Activated CD4-positive, alpha-beta memory T cell treated with anti-CD3 and anti-CD28 coated beads for 36 hours (primary cell): ENCODE measurements around the gene STIP1. TPM values are rescaled to one million over a fixed set of nuclear protein-coding genes. Genes with fewer than 3 reads are reported as not detected.
A peak's percentile ranks its signal among the peaks of the same experiment; 100 is the strongest.

Experiments used
- CTCF ChIA-PET: fragments of 350-600 bp; sonication (Branson Sonifier 250); formaldehyde crosslinking; loops from one replicate; lab custom pipeline; 2021; ENCODE audit warnings: antibody characterized with exemption, inconsistent platforms; lab: Charles Lee
- POLR2A ChIA-PET: fragments of 350-600 bp; sonication (Branson Sonifier 250); formaldehyde crosslinking; loops from one replicate; lab custom pipeline; 2021; ENCODE audit warnings: antibody characterized with exemption; lab: Charles Lee
- DNase-seq: peaks from one replicate; pipeline ENCODE4 v3.0.0-alpha.2; 2020
- H3K27ac Mint-ChIP-seq: one replicate; pipeline ENCODE4 v1.8.0; 2021; ENCODE audit warnings: mixed read lengths
- H3K27me3 Mint-ChIP-seq: one replicate; pipeline ENCODE4 v1.8.0; 2021; ENCODE audit warnings: mixed read lengths
- H3K36me3 Mint-ChIP-seq: one replicate; pipeline ENCODE4 v1.8.0; 2021; ENCODE audit warnings: mixed read lengths
- H3K4me1 Mint-ChIP-seq: one replicate; pipeline ENCODE4 v1.8.0; 2021; ENCODE audit warnings: low read depth, mixed read lengths
- H3K4me3 Mint-ChIP-seq: one replicate; pipeline ENCODE4 v1.8.0; 2021; ENCODE audit warnings: mild to moderate bottlenecking, mixed read lengths
- H3K9me3 Mint-ChIP-seq: one replicate; pipeline ENCODE4 v1.8.0; 2021; ENCODE audit warnings: mixed read lengths
- intact Hi-C: fragments of 100-400 bp; cut with micrococcal nuclease; formaldehyde crosslinking; loops from one replicate; pipeline ENCODE4 v1.15.1; 2023
- total RNA-seq, 2 experiments: library from RNA; stranded (reverse); gene quantifications; one replicate each; pipeline ENCODE4 v1.2.3, GENCODE V29; 2021

Gene STIP1
- total RNA-seq, 2 experiments from 2014 or later, result 402 to 413 TPM

DNA sequence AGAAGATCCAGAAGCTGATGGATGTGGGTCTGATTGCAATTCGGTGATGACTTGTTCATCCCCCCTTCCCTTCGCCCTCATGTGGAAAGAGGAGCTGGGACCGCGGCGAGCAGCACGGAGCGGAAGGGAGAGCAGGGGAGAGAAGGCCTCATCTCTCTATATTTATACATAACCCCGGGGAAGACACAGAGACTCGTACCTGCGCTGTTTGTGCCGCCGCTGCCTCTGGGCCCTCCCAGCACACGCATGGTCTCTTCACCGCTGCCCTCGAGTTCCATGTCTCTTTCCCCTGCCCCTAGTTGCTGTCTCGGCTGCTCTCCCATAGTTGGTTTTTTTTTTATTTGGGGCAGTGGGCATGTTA, 18.1 kb downstream of the STIP1 start:
- POLR2A ChIA-PET, result interaction anchor here (0.6 to 5.5 kb wide), 13 partner anchors 13 to 101 kb away, joined by 3 to 111 read pairs (median 4); partner anchors contain the start of genes BAD, ESRRA, FKBP2 and MACROD1
- intact Hi-C loops, result loop anchor here (1.0 kb wide), 1 partner anchor 100 kb away; no protein-coding TSS in a partner anchor
- H3K27ac Mint-ChIP-seq, result no peak overlapping the region

DNA sequence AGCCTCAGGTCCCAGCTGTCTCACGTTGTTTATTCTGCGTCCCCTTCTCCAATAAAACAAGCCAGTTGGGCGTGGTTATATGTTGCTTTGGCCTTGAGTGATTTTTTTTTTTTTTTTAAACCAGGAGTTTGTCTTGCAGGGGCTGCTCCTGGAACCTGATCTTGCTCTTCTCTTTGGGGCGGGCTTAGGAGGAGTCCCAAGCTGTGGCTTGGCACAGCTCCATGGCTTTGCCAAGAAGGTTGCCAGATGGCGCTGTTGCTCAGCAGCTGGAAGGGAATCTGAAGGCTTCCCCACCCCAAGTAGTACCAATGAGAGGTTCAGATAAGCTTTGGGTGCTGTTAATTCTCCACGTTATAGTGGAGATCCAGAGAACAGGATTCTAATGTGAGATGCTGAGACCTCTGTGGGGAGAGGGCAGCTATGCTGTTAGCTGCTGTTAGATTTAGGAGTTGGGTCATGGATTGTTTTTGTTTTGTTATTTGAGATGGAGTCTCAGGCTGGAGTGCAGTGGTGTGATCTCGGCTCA, 18.6 kb downstream of the STIP1 start:
- Mint-ChIP-seq H3K4me3 (peak overlapping the region; percentile 64), H3K4me1 (peaks cover 44% of the 10 kb centered on the region), H3K9me3 (no peaks in the 10 kb centered on the region), H3K27ac (peak overlapping the region; percentile 87), H3K27me3 (no peaks in the 10 kb centered on the region), H3K36me3 (peaks cover 66% of the 10 kb centered on the region)
- CTCF ChIA-PET, result interaction anchor here (0.6 to 6.5 kb wide), 24 partner anchors 9 to 179 kb away, joined by 3 to 106 read pairs (median 4); partner anchors contain the start of genes CATSPERZ, ESRRA, FKBP2 and NUDT22
- peak; percentile 88 for DNase-seq
- intact Hi-C loops, result loop anchor here (1.0 kb wide), 1 partner anchor 100 kb away; no protein-coding TSS in a partner anchor
- POLR2A ChIA-PET, result interaction anchor here (0.6 to 5.5 kb wide), 14 partner anchors 13 to 113 kb away, joined by 3 to 111 read pairs (median 4); partner anchors contain the start of genes BAD, ESRRA, FKBP2 and MACROD1

More for the DNA sequence above, 18.1 kb downstream of the STIP1 start:
- CTCF ChIA-PET, result interaction anchor here (0.6 to 6.5 kb wide), 23 partner anchors 8 to 179 kb away, joined by 3 to 106 read pairs (median 4); partner anchors contain the start of genes CATSPERZ, ESRRA, FKBP2 and NUDT22
- no peaks in the 10 kb centered on the region for H3K27me3 Mint-ChIP-seq
- H3K4me1 Mint-ChIP-seq, result peaks cover 41% of the 10 kb centered on the region
- DNase-seq, result no peak
- no peaks in the 10 kb centered on the region for H3K9me3 Mint-ChIP-seq
- H3K4me3 Mint-ChIP-seq, result no peak overlapping the region
- H3K36me3 Mint-ChIP-seq, result peaks cover 63% of the 10 kb centered on the region

DNA sequence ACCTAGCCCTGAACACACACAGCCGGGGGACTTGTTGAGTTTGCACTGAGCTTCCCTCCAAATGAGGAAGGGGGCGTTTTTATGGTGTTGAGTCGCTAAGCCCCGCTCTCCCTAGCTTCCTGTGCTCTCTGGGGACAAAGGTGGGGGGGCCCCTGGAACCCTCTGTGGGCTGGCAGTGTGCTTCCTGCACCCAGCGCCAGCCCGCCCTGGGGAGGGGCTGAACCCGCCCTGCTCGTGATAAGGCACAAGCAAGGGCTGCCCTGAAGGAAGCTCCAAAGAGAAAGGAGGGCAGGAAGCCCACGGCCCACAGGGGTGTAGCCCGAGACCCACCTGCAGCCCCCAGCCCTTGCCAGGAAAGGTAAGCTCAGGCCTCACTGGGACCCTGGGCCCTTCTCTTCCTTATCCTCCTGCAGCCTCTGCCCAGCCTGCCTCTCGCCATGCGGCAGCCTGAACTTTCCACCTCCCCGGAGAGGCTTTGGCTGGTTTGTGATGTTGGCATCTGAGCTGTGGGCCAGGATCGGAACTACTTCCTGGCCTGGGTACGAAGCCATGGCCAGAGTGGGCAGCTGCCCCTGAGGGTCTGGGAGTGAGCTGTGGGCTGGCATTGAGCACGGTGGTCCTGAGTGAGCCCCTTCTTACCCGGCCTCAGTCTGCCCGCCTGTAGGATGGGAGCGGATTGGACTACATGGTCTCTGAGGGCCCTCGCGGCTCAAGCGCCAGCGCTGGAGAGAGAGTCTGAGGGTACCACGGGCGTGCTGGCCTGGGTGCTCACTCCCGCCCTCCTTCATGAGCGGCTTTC, 20.7 kb downstream of the STIP1 start, which contains the start of gene FERMT3:
Gene FERMT3, plus strand, starts transcription at position 265 of the 799 bp plus-strand sequence. CDS start 644 bp downstream, outside the sequence.
- Mint-ChIP-seq H3K4me1 (peaks cover 48% of the 10 kb centered on the region), H3K27ac (peak within 1 kb of the TSS; percentile 99), H3K36me3 (peaks cover 59% of the 10 kb centered on the region)

DNA sequence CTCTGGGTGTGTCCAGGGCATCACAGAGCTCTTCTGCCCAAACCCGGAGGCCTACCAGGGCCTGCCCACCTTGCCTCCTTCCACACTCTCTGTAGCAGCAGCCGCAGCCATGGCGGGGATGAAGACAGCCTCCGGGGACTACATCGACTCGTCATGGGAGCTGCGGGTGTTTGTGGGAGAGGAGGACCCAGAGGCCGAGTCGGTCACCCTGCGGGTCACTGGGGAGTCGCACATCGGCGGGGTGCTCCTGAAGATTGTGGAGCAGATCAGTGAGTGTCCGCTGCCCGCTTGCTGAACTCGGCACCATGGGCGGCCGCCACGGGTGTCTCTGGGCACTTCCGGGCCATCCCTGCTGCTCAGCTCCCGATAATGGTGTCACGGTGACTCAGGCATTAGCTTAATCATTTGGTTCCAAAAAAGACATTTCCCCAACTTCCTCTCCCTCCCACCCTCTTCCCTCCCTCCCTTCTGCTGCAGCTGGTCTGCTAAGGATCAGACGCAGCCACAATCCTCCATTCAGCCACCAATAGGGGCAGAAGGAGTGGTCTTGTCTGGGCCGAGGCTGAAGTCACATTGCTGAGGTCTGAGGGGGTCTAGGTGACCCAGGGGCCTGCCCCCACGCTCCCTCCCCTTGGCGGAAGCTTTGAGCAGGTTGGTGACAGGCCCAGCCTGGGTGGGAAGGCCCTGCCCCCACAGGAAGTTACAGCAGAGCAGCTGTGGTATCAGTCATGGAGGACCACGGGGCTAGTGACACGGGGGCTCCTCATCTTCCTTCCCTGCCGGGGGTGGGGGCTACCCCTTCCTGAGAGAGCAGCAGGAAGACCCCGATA, 21.5 kb downstream of the STIP1 start:
- CTCF ChIA-PET, result interaction anchor here (1.2 to 6.5 kb wide), 9 partner anchors 18 to 110 kb away, joined by 3 to 106 read pairs (median 12); partner anchors contain the start of genes CATSPERZ, ESRRA, NUDT22 and PPP1R14B

More for the DNA sequence above, 20.7 kb downstream of the STIP1 start, which contains the start of gene FERMT3:
- ChIA-PET POLR2A (interaction anchor here (0.6 to 5.5 kb wide), 20 partner anchors 8 to 763 kb away, joined by 3 to 111 read pairs (median 8); partner anchors contain the start of genes ESRRA, NUDT22, PRDX5 and STIP1), CTCF (interaction anchor here (0.7 to 6.5 kb wide), 11 partner anchors 10 to 125 kb away, joined by 3 to 106 read pairs (median 7); partner anchors contain the start of genes BAD, CATSPERZ, ESRRA and NUDT22)
- no peaks in the 10 kb centered on the region for H3K9me3 Mint-ChIP-seq
- peak; percentile 88 for DNase-seq
- intact Hi-C loops, result loop anchor here (1.0 kb wide), 6 partner anchors 19 to 99 kb away; partner anchors contain the start of genes DNAJC4, ESRRA, NUDT22 and TRPT1
- no peaks in the 10 kb centered on the region for H3K27me3 Mint-ChIP-seq
- H3K4me3 Mint-ChIP-seq, result peak within 1 kb of the TSS; percentile 96

GRCh38 chr11:64208086-64208795, 22.3 kb downstream of the STIP1 start:
- H3K27me3 Mint-ChIP-seq, result no peaks in the 10 kb centered on the region
- H3K4me3 Mint-ChIP-seq, result peak overlapping the region; percentile 96
- peaks cover 50% of the 10 kb centered on the region for H3K4me1 Mint-ChIP-seq
- DNase-seq, result no peak
- H3K9me3 Mint-ChIP-seq, result no peaks in the 10 kb centered on the region
- intact Hi-C loops, result no loop called here
- H3K27ac Mint-ChIP-seq, result peak overlapping the region; percentile 99
- ChIA-PET POLR2A (interaction anchor here (1.0 to 5.5 kb wide), 13 partner anchors 17 to 125 kb away, joined by 3 to 111 read pairs (median 13); partner anchors contain the start of genes ESRRA, FKBP2, NUDT22 and PRDX5), CTCF (interaction anchor here (0.6 to 6.5 kb wide), 11 partner anchors 17 to 1454 kb away, joined by 3 to 106 read pairs (median 7); partner anchors contain the start of genes CATSPERZ, ESRRA, NUDT22 and PPP1R14B)
- H3K36me3 Mint-ChIP-seq, result peaks cover 54% of the 10 kb centered on the region

More for the DNA sequence above, 21.5 kb downstream of the STIP1 start:
- POLR2A ChIA-PET, result interaction anchor here (0.6 to 5.5 kb wide), 16 partner anchors 7 to 565 kb away, joined by 3 to 111 read pairs (median 11); partner anchors contain the start of genes ESRRA, FKBP2, NUDT22 and PRDX5
- intact Hi-C loops, result loop anchor here (1.0 kb wide), 6 partner anchors 19 to 98 kb away; partner anchors contain the start of genes DNAJC4, ESRRA, NUDT22 and TRPT1
- Mint-ChIP-seq H3K36me3 (peaks cover 59% of the 10 kb centered on the region), H3K27ac (peak overlapping the region; percentile 99), H3K4me1 (peaks cover 52% of the 10 kb centered on the region), H3K4me3 (peak overlapping the region; percentile 96), H3K9me3 (no peaks in the 10 kb centered on the region), H3K27me3 (no peaks in the 10 kb centered on the region)
- peak; percentile 93 for DNase-seq

- Mint-ChIP-seq H3K4me1 (peaks cover 48% of the 10 kb centered on the region), H3K27ac (peak overlapping the region; percentile 99), H3K9me3 (no peaks in the 10 kb centered on the region), H3K36me3 (peaks cover 51% of the 10 kb centered on the region), H3K27me3 (no peaks in the 10 kb centered on the region), H3K4me3 (peak overlapping the region; percentile 96)
- CTCF ChIA-PET, result interaction anchor here (0.6 to 6.5 kb wide), 8 partner anchors 16 to 1455 kb away, joined by 3 to 106 read pairs (median 6); partner anchors contain the start of genes CATSPERZ, ESRRA, NUDT22 and STIP1
- DNase-seq, result no peak
- intact Hi-C loops, result no loop called here
- POLR2A ChIA-PET, result interaction anchor here (0.8 to 5.5 kb wide), 5 partner anchors 16 to 124 kb away, joined by 3 to 111 read pairs (median 36); partner anchors contain the start of genes NUDT22, STIP1 and TRPT1
Measured at GRCh38 chr11:64208796-64209562, 23.0 kb downstream of the STIP1 start.

DNA sequence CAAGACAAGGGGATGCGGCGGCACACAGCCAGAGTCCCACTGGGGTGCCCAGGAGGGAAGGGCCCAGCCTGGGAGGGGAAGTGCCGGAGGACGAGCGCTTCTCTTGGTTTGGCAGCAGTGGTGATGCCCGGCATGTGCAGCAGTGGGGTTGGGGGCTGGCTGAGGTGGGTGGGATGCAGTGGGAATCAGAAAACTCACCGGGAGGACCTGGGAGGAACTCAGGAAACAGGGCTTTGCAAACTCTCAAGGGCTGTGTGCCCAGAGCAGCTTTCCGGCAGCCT, 23.5 kb downstream of the STIP1 start:
- CTCF ChIA-PET, result interaction anchor here (0.9 to 6.5 kb wide), 3 partner anchors 16 to 93 kb away, joined by 3 to 106 read pairs (median 38); partner anchors contain the start of genes CATSPERZ, ESRRA, NUDT22 and TRPT1
- no peak overlapping the region for H3K4me3 Mint-ChIP-seq
- peaks cover 45% of the 10 kb centered on the region for H3K4me1 Mint-ChIP-seq
- intact Hi-C loops, result no loop called here
- no peaks in the 10 kb centered on the region for H3K27me3 Mint-ChIP-seq
- peaks cover 50% of the 10 kb centered on the region for H3K36me3 Mint-ChIP-seq
- POLR2A ChIA-PET, result interaction anchor here (0.8 to 5.5 kb wide), 2 partner anchors 16 to 34 kb away, joined by 3 to 66 read pairs; partner anchors contain the start of genes NUDT22 and TRPT1
- peak overlapping the region; percentile 28 for H3K27ac Mint-ChIP-seq
- no peaks in the 10 kb centered on the region for H3K9me3 Mint-ChIP-seq
- no peak for DNase-seq

- intact Hi-C loops, result no loop called here
- Mint-ChIP-seq H3K36me3 (peaks cover 54% of the 10 kb centered on the region), H3K4me1 (peaks cover 47% of the 10 kb centered on the region), H3K4me3 (no peak overlapping the region), H3K27ac (peak overlapping the region; percentile 28), H3K9me3 (no peaks in the 10 kb centered on the region), H3K27me3 (no peaks in the 10 kb centered on the region)
- ChIA-PET POLR2A (interaction anchor here (5.5 kb wide), 1 partner anchor 15 kb away, joined by 66 read pairs; the partner anchor contains the start of genes NUDT22 and TRPT1), CTCF (interaction anchor here (0.9 kb wide), 1 partner anchor 16 kb away, joined by 3 read pairs; the partner anchor contains the start of gene NUDT22)
- DNase-seq, result no peak
Measured at GRCh38 chr11:64210301-64211020, 24.5 kb downstream of the STIP1 start.
